GM18517 (cell line): Measurements from ENCODE around the gene CWC27.

ENCODE experiments used
- ATAC-seq: cut with Tn5 transposase; IDR thresholded peaks from one replicate; pipeline ENCODE4 v1.9.1; 2021; ENCODE audit warnings: mild to moderate bottlenecking, moderate library complexity; ENCODE audit not compliant: unreplicated experiment

The CWC27 gene

DNA sequence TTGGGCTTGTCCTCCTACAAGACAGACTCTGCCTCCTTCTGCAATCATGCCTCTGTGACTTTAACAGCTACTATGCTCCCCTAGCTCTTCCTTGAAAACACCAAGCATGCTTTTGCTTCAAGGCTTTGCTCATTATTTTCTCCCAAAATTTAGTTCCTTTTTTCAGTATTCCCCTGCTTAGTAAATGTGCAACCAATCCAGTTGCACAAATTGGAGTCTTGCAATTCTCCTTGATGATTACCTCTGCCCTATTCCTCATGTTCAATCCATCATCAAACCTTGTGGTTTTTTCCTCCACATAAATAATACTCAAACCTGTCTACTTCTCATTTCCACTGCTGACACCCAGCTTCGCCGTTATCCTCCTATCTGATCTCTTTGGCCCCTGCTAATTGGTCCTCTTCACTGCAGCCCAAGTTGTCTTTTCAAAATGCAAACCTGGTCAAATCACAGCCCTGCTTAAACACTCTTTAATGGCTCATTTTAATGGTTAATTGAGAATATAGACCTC, 296.3 kb downstream of the CWC27 start:
- no peak for ATAC-seq

DNA sequence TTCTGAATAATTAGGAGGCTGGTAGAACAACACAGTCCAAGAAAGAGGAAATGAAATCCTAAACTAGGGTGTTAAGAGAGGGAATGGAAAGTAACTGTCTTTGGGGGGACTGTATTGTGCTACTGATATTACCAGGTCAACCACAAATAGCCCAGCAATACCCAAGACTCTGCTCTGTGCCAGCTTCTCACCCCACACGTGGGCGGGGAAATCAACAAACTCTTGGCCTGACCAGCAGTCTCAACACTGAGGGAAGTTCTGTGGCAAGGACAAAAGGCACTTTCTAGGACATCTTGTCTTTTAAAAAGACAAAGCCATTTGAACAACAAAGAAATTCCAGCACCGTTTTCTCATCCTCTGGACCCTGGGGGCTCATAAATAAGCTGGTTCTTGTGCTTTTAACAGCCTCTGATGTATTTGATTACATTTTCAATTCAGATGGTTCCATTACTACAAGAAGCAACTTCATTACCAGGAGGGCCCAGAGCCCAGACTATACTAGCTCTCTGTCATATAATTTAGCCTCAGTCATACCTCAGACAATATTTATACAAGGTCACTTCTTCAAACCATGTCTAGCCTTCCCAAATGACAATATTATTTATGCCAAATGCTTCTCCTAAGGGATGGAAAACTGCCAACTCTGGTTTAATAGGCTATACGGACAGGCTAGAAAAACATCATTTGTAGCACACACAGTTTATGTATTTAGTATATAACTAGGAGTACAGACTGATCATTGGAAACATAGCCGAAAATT, 297.8 kb downstream of the CWC27 start:
- ATAC-seq: peak; percentile 86

DNA sequence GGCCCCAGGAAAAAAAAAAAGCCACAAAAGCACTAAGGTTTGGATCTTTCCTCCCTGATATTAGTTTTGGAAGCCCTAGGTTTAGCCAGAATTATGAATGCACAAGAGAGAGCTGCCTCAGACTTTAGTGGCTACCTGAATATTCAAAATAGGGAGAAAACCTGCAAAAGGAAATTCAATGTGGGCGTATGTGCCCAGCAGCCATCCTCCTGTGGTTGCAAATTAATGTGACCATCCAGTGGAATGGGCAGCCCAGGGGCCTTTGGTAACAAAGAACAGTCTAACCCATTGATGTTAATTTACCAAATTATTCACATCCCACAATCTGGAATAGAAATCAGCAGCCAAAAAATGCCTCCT, 298.4 kb downstream of the CWC27 start:
- no peak for ATAC-seq
